ENCODE data around the gene GANC. TPM values are rescaled to one million over a fixed set of nuclear protein-coding genes. Genes with fewer than 3 reads are reported as not detected.

Gene GANC
- polyA plus RNA-seq, 3 donors from 2014 or later = 4.0 to 13.0 (median 9.6) TPM

GRCh38 chr15:42360535-42361112, 87.6 kb downstream of the GANC start:
- no peaks in the 10 kb centered on the region for H3K27me3 Mint-ChIP-seq (ENCODE audit: low read depth in 3 of 3)
- DNase-seq = no peak
- H3K4me1 Mint-ChIP-seq = no peaks in the 10 kb centered on the region
- H3K27ac Mint-ChIP-seq = no peak overlapping the region
- no peak overlapping the region for H3K4me3 Mint-ChIP-seq
- H3K9me3 Mint-ChIP-seq = no peaks in the 10 kb centered on the region
- H3K36me3 Mint-ChIP-seq = peaks cover 0 to 11% (median 7%) of the 10 kb centered on the region in 3 donors

GRCh38 chr15:42363487-42363886, 90.5 kb downstream of the GANC start:
- Mint-ChIP-seq H3K9me3 (no peaks in the 10 kb centered on the region), H3K27ac (no peak overlapping the region), H3K4me3 (no peak overlapping the region), H3K27me3 (ENCODE audit: low read depth in 3 of 3) (no peaks in the 10 kb centered on the region), H3K36me3 (peaks cover 0 to 11% (median 7%) of the 10 kb centered on the region in 3 donors), H3K4me1 (no peaks in the 10 kb centered on the region)
- no peak for DNase-seq

- DNase-seq = no peak
- Mint-ChIP-seq H3K9me3 (no peaks in the 10 kb centered on the region), H3K36me3 (peaks cover 0 to 11% (median 7%) of the 10 kb centered on the region in 3 donors), H3K27ac (no peak overlapping the region), H3K27me3 (ENCODE audit: low read depth in 3 of 3) (no peaks in the 10 kb centered on the region), H3K4me1 (no peaks in the 10 kb centered on the region), H3K4me3 (no peak overlapping the region)
Measured at GRCh38 chr15:42363942-42364341, 90.9 kb downstream of the GANC start.

GRCh38 chr15:42364529-42364928, 91.5 kb downstream of the GANC start:
- H3K4me1 Mint-ChIP-seq = no peaks in the 10 kb centered on the region
- H3K27ac Mint-ChIP-seq = no peak overlapping the region
- H3K4me3 Mint-ChIP-seq = no peak overlapping the region
- peaks cover 0 to 6% (median 3%) of the 10 kb centered on the region in 3 donors for H3K36me3 Mint-ChIP-seq
- no peaks in the 10 kb centered on the region for H3K27me3 Mint-ChIP-seq (ENCODE audit: low read depth in 3 of 3)
- H3K9me3 Mint-ChIP-seq = no peaks in the 10 kb centered on the region
- DNase-seq = no peak

- no peak overlapping the region for H3K4me3 Mint-ChIP-seq
- H3K27ac Mint-ChIP-seq = peak overlapping the region in 1 of 6 donors; percentile 2
- H3K4me1 Mint-ChIP-seq = no peaks in the 10 kb centered on the region
- no peaks in the 10 kb centered on the region for H3K27me3 Mint-ChIP-seq (ENCODE audit: low read depth in 3 of 3)
- no peaks in the 10 kb centered on the region for H3K9me3 Mint-ChIP-seq
- H3K36me3 Mint-ChIP-seq = peaks cover 0 to 6% (median 3%) of the 10 kb centered on the region in 3 donors
- DNase-seq = no peak
Measured at GRCh38 chr15:42365921-42366550, 93.0 kb downstream of the GANC start.

- Mint-ChIP-seq H3K4me3 (no peak overlapping the region), H3K9me3 (no peaks in the 10 kb centered on the region), H3K27me3 (ENCODE audit: low read depth in 3 of 3) (no peaks in the 10 kb centered on the region), H3K36me3 (peaks cover 0 to 3% (median 0%) of the 10 kb centered on the region in 3 donors), H3K27ac (no peak overlapping the region), H3K4me1 (no peaks in the 10 kb centered on the region)
- no peak for DNase-seq
Measured at GRCh38 chr15:42367041-42367440, 94.0 kb downstream of the GANC start.

GRCh38 chr15:42368096-42368495, 95.1 kb downstream of the GANC start:
- Mint-ChIP-seq H3K9me3 (no peaks in the 10 kb centered on the region), H3K4me1 (no peaks in the 10 kb centered on the region), H3K27ac (no peak overlapping the region), H3K4me3 (no peak overlapping the region), H3K27me3 (ENCODE audit: low read depth in 3 of 3) (no peaks in the 10 kb centered on the region), H3K36me3 (peaks cover 0 to 1% (median 0%) of the 10 kb centered on the region in 3 donors)
- DNase-seq = no peak

- Mint-ChIP-seq H3K27me3 (ENCODE audit: low read depth in 3 of 3) (no peaks in the 10 kb centered on the region), H3K36me3 (no peaks in the 10 kb centered on the region), H3K4me1 (peaks cover 3 to 6% of the 10 kb centered on the region in 2 donors), H3K4me3 (no peak overlapping the region), H3K27ac (no peak overlapping the region), H3K9me3 (no peaks in the 10 kb centered on the region)
- DNase-seq = no peak
Measured at GRCh38 chr15:42371096-42371495, 98.1 kb downstream of the GANC start.

GRCh38 chr15:42373274-42373673, 100.3 kb downstream of the GANC start:
- Mint-ChIP-seq H3K9me3 (no peaks in the 10 kb centered on the region), H3K4me3 (no peak overlapping the region), H3K27ac (peak overlapping the region in 1 of 6 donors; percentile 8), H3K4me1 (peaks cover 9 to 13% of the 10 kb centered on the region in 2 donors), H3K27me3 (ENCODE audit: low read depth in 3 of 3) (no peaks in the 10 kb centered on the region), H3K36me3 (no peaks in the 10 kb centered on the region)
- DNase-seq = no peak

- Mint-ChIP-seq H3K9me3 (no peaks in the 10 kb centered on the region), H3K36me3 (no peaks in the 10 kb centered on the region), H3K4me3 (no peak overlapping the region), H3K27ac (no peak overlapping the region), H3K4me1 (peaks cover 9 to 13% of the 10 kb centered on the region in 2 donors), H3K27me3 (ENCODE audit: low read depth in 3 of 3) (no peaks in the 10 kb centered on the region)
- DNase-seq = no peak
Measured at GRCh38 chr15:42373936-42374335, 100.9 kb downstream of the GANC start.

- Mint-ChIP-seq H3K36me3 (peaks cover 0 to 4% (median 4%) of the 10 kb centered on the region in 3 donors), H3K4me1 (peaks cover 9 to 13% of the 10 kb centered on the region in 2 donors), H3K27me3 (ENCODE audit: low read depth in 3 of 3) (no peaks in the 10 kb centered on the region), H3K27ac (no peak overlapping the region), H3K4me3 (no peak overlapping the region), H3K9me3 (no peaks in the 10 kb centered on the region)
- no peak for DNase-seq
Measured at GRCh38 chr15:42374810-42375209, 101.8 kb downstream of the GANC start.

GRCh38 chr15:42375252-42375651, 102.3 kb downstream of the GANC start:
- Mint-ChIP-seq H3K27me3 (ENCODE audit: low read depth in 3 of 3) (no peaks in the 10 kb centered on the region), H3K9me3 (no peaks in the 10 kb centered on the region), H3K27ac (no peak overlapping the region), H3K4me1 (peaks cover 9 to 13% of the 10 kb centered on the region in 2 donors), H3K4me3 (no peak overlapping the region), H3K36me3 (peaks cover 0 to 4% (median 4%) of the 10 kb centered on the region in 3 donors)
- DNase-seq = no peak

- Mint-ChIP-seq H3K9me3 (no peaks in the 10 kb centered on the region), H3K27me3 (ENCODE audit: low read depth in 3 of 3) (no peaks in the 10 kb centered on the region), H3K36me3 (peaks cover 0 to 4% (median 4%) of the 10 kb centered on the region in 3 donors), H3K4me1 (peaks cover 9 to 13% of the 10 kb centered on the region in 2 donors), H3K4me3 (no peak overlapping the region), H3K27ac (no peak overlapping the region)
- no peak for DNase-seq
Measured at GRCh38 chr15:42375941-42376340, 102.9 kb downstream of the GANC start.

- Mint-ChIP-seq H3K27me3 (ENCODE audit: low read depth in 3 of 3) (no peaks in the 10 kb centered on the region), H3K36me3 (peaks cover 0 to 4% (median 4%) of the 10 kb centered on the region in 3 donors), H3K4me3 (no peak overlapping the region), H3K27ac (no peak overlapping the region), H3K9me3 (no peaks in the 10 kb centered on the region), H3K4me1 (peaks cover 9 to 13% of the 10 kb centered on the region in 2 donors)
- no peak for DNase-seq
Measured at GRCh38 chr15:42378011-42378410, 105.0 kb downstream of the GANC start.

- Mint-ChIP-seq H3K9me3 (no peaks in the 10 kb centered on the region), H3K27ac (no peak overlapping the region), H3K4me3 (no peak overlapping the region), H3K27me3 (ENCODE audit: low read depth in 3 of 3) (no peaks in the 10 kb centered on the region), H3K36me3 (peaks cover 0 to under 1% (median under 1%) of the 10 kb centered on the region in 3 donors), H3K4me1 (peaks cover 8 to 15% of the 10 kb centered on the region in 2 donors)
- no peak for DNase-seq
Measured at GRCh38 chr15:42384597-42384996, 111.6 kb downstream of the GANC start.

All from immature natural killer cell (primary cell).